Skeletal muscle cell (primary cell): ENCODE results near the gene CTRL.

Experiments
- DNase-seq: peaks from one replicate; pipeline ENCODE4 v3.0.0-alpha.2; 2010; ENCODE audit warnings: low read depth
- H3K4me3 ChIP-seq: 2 replicates; pipeline ENCODE4 v1.5.1; 2011; ENCODE audit warnings: low read depth, mild to moderate bottlenecking, control low read depth, low read length, moderate library complexity

Gene CTRL

DNA sequence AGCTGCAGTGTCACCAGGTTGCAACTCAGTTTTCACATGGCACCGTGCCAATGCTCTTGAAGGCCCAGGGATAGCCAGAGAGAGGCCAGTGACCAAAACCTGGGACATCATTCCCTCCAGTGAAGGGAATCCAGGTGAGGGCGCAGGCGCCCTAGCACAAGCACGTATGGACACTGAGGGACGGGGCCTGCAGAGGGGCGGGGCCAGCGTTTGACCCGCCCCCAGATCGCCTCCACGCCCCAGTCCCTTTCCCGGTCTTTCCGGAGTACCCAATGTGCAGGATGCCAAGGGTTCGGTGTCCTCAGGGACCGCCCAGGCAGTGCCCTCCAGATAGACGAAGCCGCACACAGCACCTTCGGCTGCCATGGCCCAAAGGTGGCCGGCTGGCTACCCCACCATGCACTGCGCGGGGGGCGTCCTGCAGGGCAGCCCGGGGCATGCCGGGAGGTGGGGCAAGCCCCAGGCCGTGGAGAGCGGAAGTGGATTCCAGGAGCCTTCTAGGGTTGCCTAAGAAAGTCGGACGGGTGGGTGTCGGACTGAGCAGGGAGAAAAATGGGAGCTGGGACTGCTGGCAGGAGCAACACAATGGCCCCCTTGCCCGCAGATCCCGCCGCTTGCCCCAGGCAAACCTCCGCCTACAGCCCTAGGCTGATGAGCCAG, 32.1 kb upstream of the CTRL start:
- DNase-seq = no peak
- no peak overlapping the region for H3K4me3 ChIP-seq

DNA sequence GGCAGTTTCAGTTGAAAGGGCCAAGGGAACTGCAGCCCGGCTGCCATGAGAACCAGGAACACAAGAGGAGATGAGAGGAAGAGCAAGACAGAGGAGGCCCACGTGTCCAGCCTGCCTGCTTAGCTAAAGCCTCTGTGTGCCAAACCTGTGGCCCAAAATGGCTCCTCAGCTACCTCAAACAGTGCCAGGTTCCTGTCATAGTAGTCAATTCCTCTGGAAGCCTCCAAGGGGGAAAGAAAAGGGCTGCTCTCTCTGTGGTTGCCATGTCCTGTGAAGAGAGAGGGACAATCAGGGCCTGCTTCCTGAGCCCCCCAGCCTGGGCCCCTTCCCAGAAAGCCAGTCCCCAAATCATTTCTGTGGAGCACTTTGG, 31.6 kb upstream of the CTRL start:
- DNase-seq = no peak
- H3K4me3 ChIP-seq = no peak overlapping the region

DNA sequence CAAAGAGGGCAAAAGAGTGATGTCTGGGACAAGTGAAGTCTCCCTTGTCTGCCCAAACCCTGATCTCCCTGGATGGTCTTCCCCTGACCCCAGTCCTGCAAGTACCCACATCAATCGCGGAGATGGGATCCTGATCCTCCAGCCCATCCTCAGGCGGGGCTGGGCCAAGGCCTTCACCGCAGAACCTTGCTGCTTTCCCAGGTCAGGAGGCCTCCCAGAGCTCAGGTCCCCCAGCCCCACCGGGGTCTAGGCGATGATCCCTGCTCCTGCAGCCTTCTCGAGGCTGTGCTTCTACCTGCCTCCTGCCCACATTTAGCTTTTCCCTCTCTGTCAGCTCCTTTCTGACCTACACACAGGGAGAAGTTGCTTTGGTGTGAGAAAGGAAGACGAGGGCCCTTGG, 30.5 kb upstream of the CTRL start:
- no peak overlapping the region for H3K4me3 ChIP-seq
- DNase-seq = no peak

DNA sequence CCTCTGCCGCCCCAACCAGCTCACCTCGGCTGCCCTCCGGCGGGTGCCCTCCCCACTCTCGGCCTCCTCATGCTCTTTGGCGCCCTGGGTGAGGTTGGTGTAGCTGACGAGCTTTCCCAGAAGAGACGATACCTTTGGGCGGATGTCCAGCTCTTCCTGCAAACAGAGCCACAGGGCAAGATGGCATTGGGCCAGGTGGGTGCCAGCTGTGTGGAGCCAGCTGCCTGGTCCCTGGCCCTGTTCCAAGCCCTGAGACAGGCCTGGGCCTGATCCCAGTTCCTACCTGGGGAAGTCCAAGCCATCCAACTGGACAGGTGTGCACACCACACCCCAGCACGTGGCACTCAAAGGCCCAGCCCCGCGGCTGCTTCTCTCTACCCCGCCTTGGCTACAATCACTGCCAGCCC, 29.9 kb upstream of the CTRL start:
- H3K4me3 ChIP-seq = no peak overlapping the region
- no peak for DNase-seq

DNA sequence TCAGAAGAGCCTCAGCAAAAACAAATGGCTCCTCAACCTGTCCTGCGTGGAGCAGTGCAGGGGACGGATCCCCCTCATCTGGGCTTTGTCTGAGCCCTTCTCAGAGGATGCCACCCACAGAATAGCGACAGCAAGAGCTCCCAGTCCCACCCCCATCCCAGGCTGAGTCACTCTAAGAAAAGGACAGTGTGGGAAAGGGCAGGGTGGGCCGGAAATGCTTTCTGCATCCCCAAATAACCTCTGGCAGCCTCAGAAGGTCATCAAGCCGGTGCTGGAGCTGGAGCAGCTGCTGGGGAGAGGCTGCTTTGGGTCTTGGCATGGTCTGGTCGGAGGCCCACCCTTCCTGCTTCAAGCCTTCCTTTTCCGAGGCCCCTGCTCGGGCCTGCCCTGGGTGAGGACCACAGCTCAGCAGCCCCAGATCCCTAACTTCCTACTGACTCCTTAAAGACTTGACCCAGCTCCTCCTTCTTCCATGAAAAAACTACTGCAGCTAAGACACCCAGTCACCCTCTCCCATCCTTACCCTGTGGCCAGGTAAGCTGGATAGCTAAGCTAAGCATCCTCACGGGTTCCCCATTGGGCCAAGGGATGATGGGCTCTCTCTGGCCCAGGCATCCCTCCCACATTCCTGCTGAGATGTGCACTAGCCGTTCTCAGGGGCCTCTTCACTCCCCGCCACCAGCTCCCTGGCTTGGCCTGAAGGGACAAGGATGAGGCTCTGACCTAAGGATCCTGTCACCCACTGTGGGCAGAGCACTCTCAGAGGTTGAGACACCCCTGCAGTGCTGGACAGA, 28.1 kb upstream of the CTRL start:
- DNase-seq = no peak
- H3K4me3 ChIP-seq = no peak overlapping the region

DNA sequence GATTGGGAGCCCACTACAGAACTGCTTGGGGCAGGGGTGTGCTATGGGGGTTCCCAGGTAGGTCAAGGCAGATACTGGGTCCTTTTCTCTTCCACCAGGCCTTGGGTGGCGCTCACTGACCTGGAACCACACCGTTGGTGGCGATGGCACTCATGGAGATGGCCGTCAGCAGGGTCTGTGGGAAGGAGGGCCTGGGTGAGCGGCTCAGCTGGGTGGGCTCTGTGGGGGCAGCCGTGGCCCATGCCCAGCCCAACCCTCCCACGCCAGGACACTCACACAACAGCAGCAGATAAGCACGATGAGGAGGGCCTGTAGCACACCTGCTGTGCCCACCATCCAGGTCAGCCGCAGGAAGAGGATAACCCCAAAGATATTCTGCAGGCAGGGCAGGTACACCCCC, 26.0 kb upstream of the CTRL start:
- no peak overlapping the region for H3K4me3 ChIP-seq
- no peak for DNase-seq

DNA sequence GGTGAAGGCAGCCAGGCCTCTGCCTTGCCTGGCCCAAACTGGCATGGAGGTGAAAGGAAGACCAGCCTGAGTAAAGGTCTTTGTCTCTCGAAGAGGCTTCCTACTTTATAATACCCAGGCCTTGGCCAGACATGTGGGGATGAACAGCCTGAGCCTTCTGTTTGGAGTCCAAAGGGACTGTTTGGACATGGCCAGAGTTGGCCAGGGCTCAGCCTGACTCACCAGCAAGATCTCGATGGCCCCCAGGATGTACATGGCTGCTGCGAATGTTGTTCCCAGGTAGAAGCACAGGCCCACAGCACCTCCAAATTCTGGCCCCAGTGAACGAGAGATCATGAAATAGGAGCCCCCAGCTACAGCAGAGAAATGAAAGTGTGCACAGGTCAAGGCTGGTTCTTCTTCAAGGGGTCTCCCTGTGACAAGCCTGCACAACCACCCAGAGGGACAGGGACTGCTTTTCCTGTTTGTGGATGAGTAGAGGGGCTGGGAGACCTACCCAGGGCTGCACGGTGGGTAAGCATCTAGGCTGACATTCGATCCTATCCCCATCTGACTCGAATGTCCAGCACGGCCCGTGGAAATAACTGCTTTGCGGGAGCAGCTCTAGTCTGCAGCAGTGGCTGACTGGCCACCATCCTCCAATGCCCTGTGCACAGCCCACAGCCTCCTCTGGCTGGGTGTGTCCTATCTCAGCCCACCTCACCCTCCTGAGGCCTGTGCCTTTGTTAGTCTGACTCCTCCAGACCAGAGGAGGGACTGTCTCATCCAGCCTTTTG, 22.9 kb upstream of the CTRL start:
- H3K4me3 ChIP-seq = no peak overlapping the region
- no peak for DNase-seq

DNA sequence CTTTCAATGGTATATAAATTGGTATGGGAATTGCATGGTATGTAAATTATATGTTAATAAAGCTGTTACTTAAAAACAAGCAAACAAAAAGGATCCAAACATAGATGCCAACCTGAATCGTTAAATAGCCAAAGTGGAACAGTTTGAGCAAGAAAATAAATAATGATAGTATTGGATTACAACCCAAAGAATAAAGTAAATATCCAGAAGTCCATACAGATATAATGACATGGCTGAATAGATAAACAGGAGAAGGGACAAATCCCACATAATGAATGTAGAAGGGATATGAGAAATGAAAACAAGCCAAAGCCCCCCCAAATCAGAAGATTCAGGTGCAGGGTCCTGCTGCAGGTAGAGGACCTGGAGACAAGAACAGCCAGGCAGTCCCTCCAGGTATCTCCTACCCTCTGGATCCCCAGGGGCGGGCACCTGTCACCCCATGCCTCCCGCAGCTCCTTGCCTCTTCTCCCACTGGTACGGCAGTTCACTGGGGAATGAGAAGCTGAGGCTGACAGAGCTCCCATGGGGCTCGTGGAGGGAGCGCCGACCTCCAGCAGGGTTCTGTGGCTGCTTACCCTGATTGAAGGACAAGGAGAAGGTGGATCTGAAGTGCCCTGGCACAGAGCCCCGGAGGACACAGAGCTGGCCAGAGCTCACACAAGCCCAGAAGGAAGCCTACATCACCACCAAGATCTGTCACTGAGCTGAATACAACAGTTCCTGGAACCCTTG, 22.1 kb upstream of the CTRL start:
- no peak overlapping the region for H3K4me3 ChIP-seq

DNA sequence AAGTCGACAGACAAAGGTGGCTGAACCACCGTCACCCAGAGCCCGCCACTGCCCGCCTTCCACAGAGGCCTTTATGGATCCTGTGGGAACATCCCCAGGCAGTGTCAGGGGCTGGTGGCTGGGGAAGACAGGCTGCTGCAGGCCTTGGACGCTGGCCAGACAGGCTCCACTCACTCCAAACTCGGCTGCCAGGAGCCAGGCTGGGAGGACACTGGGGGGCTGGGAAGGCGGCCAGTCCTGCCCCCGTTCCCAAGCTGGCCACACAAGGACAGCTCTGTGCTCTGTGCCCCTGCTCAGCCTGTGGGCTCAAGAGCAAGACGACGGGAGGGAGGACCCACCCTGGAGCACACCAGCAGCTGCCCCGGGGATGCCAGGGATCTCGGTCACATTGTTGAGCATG, 19.8 kb upstream of the CTRL start:
- H3K4me3 ChIP-seq = no peak overlapping the region
- DNase-seq = no peak

More for the DNA sequence above, 22.1 kb upstream of the CTRL start:
- no peak for DNase-seq

DNA sequence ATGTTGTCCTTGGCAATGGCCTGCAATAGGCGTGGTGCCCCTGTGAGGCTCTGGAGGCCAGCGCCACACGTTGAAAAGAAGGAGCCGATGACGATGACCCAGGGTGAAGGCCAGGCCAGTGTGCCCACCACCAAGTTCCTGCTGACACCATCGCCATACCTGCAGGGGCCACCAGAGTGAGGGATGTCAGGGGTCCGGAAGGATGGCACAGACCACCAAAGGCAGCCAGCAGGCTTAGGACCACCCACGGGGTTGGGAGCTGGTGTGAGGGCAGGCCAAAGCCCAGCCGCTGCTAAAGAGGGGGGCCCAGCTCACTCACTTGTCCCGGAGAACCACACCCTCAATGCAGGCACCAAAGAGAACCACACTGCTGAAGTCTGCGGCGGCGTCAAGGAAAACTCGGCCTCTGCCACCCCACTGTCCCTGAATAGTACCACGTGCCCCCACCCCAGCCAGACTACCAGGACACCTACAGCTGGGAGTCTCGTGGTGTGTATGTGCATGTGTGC, 18.7 kb upstream of the CTRL start:
- DNase-seq = no peak
- no peak overlapping the region for H3K4me3 ChIP-seq

DNA sequence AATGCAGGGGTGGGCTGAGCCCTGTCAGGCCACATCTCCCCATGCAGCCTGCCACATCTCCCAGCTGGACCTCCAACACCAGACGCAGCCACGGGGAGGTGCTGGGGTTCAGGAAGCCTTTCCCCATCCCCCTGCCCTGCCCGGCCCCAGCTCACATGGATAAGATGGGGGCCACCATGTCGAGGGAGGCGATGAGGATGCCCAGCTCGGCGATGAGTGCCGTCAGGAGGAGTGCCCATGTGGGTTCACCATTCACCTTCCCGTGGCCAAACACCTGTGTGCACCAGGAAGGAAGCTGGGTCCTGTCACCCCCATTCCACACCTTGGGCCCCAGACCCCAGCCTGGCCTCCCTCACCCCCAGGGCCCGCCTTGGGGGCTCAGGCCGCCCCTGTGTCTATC, 18.0 kb upstream of the CTRL start:
- DNase-seq = no peak
- H3K4me3 ChIP-seq = no peak overlapping the region

DNA sequence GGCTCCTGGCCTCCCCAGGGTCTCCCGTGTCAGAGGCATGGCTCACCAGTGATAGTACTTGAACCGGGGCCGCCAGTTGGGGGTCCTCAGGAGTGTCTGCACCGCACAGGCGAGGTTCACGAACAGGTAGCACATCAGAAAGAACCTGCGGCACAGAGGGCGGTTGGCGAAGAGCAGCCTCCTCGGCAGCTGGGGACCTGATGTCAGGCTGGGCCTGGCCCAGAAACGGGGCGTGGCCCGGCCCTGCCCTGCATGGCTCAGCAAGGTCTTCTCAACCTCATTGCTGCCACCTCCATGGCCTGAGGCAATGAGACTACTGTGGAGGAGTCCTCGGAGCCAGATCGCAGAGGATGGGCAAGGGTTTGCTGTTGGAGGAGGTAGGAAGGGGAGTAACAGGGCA, 16.4 kb upstream of the CTRL start:
- H3K4me3 ChIP-seq = no peak overlapping the region
- DNase-seq = no peak

DNA sequence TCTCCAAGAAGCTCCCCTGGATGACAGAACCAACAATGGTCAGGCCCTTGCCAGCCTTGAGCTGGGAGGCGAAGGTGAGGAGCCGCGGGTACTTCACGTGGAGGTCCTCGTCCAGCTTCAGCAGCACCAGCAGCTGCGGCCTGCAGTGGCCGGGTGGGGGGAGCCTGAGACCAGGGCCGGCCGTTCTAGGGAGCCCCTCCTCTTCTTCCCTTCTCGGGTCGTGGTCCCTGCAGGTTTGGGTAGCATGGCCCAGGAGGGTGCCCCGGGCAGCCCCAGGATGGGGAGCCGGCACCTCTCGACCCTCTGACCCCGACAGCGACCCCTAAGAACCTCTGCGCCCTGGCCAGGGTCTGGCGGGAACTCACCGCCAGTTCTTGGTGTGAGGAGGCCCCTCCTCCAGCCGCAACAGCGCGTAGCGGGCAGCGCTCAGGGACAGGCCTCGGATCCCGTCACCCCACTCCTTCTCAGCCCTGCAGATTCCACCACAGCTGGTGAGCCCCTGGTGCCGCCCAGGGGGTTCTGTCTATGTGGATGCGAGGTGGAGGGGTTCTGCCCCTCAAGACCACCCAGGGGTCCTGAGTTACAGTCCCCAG, 15.4 kb upstream of the CTRL start:
- no peak overlapping the region for H3K4me3 ChIP-seq
- no peak for DNase-seq

DNA sequence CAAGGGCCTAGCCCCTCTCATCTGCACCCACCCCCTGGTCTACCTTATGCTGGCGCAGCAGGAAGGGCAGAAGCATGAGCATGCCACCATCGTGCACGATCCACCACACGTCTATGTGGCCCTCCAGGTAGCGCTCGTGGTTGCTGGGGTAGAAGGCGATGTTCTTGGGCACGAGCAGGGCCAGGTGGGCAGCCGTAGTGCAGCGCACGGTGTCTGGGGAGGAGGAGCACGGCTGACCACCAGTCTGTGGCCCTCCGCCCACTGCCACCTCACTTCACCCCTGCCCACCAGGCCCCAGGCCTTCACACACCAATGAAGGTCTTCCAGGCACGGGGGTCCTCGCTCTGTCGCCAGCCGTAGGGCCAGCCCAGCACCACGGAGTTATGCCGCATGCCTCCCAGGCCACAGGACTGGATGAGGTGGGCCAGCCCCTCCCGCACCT, 14.5 kb upstream of the CTRL start:
- no peak for DNase-seq

DNA sequence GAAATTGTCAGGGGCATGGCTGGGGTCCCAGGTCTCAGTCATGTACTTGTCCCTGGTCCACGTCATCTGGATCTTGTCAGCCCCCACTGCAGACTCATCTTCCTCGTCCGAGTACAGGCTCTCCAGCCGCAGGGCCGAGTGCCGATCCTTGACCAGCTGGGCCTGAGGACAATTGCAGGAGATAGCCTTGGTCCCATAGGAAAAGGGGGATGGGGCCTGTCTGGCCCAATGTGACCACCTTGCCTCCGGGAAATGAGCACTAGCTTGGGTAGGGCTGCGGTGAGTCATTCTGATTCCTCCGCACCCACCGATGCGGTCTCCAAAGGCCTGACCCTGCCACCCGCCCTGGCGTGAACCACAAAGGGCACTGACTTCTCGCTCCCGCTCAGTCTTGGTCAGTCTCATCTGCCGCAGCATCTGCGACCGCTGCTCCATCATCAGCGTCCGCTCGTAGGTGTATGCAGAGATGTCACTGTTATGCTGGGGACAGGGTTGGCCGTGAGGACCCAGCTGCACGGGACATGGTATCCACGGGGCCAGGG, 13.8 kb upstream of the CTRL start:
- DNase-seq = no peak
- no peak overlapping the region for H3K4me3 ChIP-seq

More for the DNA sequence above, 14.5 kb upstream of the CTRL start:
- no peak overlapping the region for H3K4me3 ChIP-seq

DNA sequence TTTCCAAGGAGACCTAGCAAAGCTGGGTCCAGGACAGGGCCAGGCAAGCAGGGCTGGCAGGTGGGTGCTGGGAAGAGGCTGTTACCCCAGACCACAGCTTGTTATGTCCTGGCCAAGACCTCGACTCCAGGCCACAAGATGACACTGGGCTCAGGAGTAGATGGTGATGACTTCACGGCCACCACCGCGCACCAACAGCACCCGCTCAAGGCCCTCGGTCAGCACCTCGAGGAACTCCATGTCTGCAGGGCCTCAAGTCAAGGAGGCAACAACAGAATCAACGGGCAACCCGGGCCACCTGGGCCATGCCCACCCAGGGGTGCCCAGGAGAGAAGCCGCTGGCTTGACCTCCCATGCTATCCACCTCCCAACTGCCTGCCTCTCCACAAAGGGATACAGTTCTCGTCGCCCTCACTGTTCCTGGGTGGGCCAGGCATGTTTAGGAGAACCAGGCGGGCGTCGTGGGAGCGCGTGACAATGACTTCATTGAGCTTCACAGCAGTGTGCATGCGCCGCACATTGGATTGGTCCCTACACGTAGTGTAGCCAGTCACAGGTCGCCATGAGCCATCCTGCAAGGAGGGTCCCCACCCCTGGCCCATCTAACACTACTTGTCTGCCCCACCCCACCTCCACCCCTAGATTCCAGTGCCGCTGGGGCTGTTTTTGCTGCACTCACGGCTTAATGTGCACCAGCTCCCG, 13.2 kb upstream of the CTRL start:
- no peak overlapping the region for H3K4me3 ChIP-seq

DNA sequence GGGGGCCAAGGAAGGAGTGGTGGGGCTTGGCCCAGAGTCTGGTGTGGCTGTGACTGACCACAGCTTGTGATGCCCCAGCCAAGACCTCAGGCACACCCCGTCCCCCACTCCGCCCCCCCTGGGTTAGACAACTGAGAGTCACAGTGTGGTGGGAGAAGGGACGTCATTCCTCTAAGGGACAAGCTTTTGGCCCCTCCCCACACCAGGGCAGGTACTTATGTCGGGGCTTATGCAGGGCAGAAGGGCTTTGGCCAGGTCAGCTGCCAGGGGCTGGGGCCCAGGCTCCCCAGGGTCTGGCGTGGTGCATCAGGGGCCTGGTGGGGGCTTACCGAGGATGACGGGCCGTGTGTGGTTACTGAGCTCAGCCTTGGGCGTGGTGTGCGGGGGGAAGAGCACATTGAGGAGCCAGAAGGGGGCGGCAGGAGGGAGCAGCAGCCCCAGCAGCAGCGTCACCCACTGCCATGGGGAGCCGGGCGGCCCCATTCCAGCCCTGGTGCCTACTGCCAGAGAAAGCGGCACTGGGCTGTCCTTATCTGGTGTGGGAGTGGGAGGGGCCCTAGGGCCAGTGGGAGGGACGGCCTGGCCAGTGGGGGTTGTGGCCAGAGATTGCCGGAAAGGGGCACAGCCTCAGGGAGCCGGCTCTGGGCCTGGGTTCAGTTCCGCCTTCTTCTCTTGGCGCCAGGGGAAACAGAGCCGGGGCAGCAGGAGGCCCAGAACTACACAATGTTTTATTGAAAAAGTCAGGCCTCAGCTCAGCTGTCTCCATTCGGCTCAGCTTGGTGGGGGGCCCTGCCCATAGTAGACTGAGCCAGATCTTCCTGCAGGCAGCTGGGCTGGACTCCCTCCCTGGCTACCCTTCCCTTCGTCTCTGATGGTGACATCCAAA, 12.2 kb upstream of the CTRL start, which contains the start of gene LCAT:
Gene LCAT, minus strand, starts transcription at position 502 of the 886 bp plus-strand sequence. Its CDS starts 19 bp downstream, at position 483.
- no peak for DNase-seq
- no peak within 1 kb of the TSS for H3K4me3 ChIP-seq

More for the DNA sequence above, 13.2 kb upstream of the CTRL start:
- DNase-seq = no peak
